Activated naive CD4-positive, alpha-beta T cell (primary cell): ENCODE data around the gene RYR2.
"Not testable (repeated sequence)": the region's sequence is repeated elsewhere in the genome, so short reads cannot be mapped to it uniquely, and the experiment has no call there.

Source experiments
- DNase-seq, 4 experiments: peaks; one replicate each; lab custom pipeline; 2025; lab: John Stamatoyannopoulos, UW

RYR2 gene

GRCh38 chr1:237353918-237354317 is 311.9 kb downstream of the RYR2 start:
- DNase-seq = no peak

GRCh38 chr1:237355022-237355421 is 313.0 kb downstream of the RYR2 start:
- no peak for DNase-seq

- no peak for DNase-seq
Measured at GRCh38 chr1:237358555-237358954, 316.6 kb downstream of the RYR2 start.

GRCh38 chr1:237367758-237368157 is 325.8 kb downstream of the RYR2 start:
- DNase-seq = no peak

- DNase-seq = not testable (repeated sequence)
Measured at GRCh38 chr1:237371477-237371876, 329.5 kb downstream of the RYR2 start.

- no peak for DNase-seq
Measured at GRCh38 chr1:237383791-237384190, 341.8 kb downstream of the RYR2 start.

DNA sequence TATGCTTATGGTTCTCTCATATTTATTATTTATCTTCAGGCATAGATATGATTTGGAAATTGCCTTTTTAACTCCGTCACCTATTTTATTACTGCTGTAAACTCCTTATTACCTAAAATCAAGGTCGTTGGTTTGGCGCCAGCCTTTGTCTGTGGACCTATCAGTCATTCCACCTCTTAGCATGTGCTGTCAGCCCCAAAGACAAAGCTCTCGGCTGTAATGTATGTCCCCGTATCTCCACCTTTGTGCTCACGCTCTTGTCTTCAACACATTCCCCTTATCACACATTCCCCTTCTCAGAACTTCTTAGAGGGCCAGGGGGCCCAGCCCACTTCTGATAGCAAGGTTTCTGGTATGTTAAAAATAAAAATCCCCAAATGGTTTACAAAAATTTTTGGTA is 342.2 kb downstream of the RYR2 start:
- no peak for DNase-seq

GRCh38 chr1:237386362-237387143 is 344.6 kb downstream of the RYR2 start:
- no peak for DNase-seq

DNA sequence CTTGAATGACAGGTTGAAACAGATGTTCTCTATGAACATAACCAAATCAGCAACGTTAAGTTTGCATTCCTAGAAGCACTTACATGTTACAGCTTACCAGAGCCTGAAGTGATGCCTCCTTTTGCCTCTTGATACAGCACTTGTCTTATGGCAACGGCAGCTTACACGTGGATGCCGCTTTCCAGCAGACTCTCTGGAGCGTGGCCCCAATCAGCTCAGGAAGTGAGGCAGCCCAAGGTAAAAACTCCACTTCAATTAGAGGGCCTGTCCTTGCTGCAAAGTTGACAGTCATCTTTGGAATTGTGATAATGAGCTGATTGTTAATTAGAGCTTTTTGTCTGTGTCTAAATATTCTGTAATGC is 345.1 kb downstream of the RYR2 start:
- DNase-seq = no peak

- no peak for DNase-seq
Measured at GRCh38 chr1:237390823-237391222, 348.8 kb downstream of the RYR2 start.

- no peak for DNase-seq
Measured at GRCh38 chr1:237393632-237394031, 351.6 kb downstream of the RYR2 start.

DNA sequence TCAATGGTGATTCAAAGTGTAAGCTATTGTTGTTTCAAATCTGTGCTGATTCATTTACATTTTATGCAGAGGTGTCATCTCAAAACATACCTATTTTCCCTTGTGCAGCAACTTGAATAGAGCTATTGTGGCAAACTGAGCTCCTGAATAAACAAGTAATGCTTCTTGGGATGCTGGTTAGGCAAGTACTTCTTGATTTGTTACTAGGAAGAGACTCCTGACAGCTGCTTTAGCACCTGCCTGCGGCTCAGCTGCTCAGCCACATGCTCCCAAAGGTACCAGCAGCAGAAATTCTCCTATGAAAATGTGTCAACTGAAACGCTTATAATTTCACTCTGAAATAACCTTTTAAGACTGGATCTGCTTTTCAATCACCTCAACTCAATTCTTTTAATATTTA is 352.3 kb downstream of the RYR2 start:
- DNase-seq = no peak

DNA sequence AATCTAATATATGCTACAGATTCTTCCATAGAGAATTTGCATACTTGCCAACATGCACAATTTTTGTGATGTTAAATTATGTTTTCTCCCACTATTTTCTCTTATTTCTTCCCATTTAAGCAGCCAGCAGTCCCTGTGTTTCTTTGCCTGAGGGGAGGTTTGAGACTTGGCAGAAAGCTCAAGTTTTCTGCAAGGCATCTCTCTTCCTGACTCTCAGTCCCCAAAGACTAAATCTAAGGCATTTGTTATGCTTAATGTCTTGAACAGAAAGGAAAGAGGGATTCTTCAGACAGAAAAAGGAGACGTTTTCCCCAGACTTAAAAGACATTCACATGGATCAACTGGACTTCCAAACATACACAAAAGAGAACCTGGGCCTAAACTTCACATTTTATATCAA is 354.4 kb downstream of the RYR2 start:
- no peak for DNase-seq

- DNase-seq = no peak
Measured at GRCh38 chr1:237398751-237399150, 356.8 kb downstream of the RYR2 start.

DNA sequence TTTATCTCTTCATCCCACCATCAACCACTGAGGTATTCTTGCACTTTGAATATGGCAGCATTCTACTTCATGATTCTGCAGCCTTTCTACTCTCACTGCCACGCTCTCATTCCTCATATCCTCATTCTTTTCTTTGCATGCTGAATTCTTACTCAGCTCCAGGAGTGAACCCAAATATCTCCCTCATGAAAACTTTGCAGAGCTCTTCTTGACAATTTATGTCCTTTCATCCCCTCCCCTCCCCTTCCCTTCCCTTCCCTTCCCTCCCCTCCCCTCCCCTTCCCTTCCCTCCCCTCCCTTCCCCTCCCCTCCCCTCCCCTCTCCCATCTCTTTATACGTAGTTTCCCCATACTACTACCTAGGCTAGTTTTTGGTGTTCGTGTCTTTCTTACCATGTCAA is 363.9 kb downstream of the RYR2 start:
- DNase-seq = no peak

DNA sequence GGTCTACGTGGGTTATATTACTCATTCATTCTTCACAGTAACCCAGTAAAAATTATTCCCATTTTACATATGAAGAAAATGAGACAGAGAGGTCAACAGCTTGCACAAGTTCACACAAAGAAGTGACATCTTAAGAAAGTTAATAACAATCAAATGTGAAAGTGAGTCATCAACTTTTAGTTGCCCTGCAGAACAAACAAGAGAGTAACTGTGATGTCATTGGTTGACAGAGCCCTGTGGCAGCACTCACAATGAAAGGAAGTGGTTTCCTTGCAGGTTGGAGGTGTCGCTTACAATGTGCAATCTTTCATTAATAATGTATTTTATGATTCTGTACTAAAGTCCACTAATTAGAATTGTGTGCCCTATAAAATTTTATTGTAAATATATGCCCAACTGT is 369.6 kb downstream of the RYR2 start:
- no peak for DNase-seq

DNA sequence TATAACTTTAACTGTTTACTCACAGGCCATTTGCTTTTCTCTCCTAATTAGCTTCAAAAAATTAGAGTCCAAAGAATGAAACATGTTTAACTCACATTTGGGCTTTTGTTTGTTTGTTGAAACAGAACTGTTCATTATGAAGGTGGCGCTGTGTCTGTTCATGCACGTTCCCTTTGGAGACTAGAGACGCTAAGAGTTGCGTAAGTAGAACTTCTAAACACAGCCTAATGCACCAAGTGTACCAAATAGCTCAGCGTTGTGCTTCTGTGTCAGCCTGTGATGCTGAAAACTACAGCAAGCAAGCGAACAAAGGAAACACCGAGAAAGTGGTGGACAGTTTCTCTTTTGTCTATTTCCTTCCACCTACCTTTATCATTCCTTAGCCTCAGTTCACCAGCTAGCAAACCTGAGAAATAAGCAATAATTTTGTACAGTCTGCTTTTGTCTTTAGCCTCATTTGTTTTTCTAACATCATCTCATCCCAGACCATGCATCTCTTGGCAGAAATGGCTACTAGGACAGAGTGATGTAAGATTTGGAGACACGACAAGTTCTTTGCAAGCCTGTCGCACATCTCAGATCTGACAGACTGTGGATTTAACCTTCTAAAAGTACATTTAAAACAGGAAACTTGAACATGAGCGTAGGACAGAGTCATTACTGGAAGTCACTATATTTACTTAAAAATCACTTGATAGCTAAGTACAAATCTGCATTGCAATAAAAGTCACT is 375.1 kb downstream of the RYR2 start:
- DNase-seq = no peak

DNA sequence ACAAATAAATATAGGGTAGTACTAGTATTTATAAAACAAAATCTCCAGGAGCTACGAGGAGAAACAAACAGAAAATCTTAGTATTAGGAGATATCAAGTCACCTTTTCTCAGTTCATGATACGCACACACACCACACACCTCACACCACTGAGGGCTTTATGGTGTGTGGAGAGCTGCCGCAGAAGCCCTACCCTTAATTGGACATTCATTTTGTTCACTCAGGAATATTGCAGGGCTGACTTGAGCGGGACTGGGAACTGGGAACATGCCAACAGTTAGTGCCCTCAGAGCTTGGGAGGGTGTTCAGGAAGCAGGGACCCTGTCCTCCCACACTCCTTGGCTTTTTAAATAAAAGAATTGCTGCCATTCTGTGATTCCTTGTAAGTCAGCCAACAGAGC is 386.8 kb downstream of the RYR2 start:
- no peak for DNase-seq

DNA sequence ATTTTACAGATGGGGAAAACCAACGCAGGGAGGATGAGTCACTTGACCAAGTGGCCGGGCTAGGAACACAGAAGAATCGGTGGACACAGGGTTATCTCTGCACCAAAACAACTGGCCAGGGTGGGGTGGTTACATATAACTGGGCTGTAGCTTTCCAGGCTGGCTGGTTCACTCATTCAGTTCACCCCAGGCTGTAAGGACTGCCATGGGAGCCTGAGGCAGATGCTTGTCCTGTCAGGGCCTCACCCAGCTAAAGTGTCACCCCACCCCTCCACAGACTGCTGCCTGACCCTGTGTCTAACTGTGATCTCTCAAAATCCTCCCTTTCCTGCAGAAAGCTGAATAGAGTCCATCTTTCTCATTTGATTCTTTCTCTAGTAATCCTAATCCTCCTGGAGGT is 387.3 kb downstream of the RYR2 start:
- DNase-seq = no peak

DNA sequence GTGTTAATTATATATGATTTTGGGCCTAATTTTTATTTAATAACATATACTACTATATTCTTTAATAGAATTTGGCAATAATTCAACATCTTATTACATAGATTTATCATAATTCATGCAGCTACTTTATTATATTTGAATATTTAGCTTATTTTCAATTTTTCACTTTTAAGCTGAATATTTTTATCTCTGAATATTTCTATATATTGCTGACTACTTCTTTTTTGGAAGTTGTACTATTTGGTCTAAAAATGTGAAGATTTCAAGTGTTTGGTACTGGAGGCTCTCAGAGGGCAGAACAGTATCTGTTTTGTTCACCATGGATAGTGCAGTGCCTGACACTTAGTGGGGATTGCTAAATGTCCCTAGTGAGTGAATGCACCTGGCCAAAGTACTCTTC is 389.5 kb downstream of the RYR2 start:
- DNase-seq = no peak

DNA sequence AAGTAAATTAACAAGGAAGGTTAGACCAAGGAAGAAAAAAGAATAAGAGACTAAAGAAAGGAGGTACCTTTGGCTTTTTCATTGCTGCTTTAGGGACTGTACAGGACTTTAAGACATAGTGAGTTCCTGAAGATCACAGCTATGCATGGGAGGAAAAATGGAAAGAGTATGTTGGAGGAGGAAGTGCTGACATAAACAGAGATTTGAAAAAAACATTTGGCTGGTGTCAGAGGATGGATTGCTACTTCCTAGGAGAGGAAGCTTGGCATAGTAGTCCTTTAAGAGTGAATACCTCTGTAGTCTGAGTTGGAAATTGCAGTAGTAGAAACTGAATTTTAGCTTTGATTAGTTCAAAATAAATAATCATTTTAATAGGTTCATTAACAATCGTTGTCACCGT is 398.4 kb downstream of the RYR2 start:
- no peak for DNase-seq

- no peak for DNase-seq
Measured at GRCh38 chr1:237444120-237444790, 402.3 kb downstream of the RYR2 start.

GRCh38 chr1:237448042-237448441 is 406.1 kb downstream of the RYR2 start:
- no peak for DNase-seq
